B cell (primary cell): ENCODE data around the gene AK4.

Source experiments
- EZH2 ChIP-seq: IDR thresholded peaks from 2 replicates; pipeline ENCODE4 v1.6.1; 2012; ENCODE audit warnings: borderline replicate concordance, low read depth, mild to moderate bottlenecking, moderate library complexity, low read length; ENCODE audit not compliant: insufficient read depth, poor library complexity, severe bottlenecking
- TF ChIP-seq, protein P1 (sequence below): fragments of 200-600 bp; IDR thresholded peaks from one replicate; pipeline ENCODE4 v1.8.0; 2022; ENCODE audit warnings: antibody characterized with exemption, mild to moderate bottlenecking

DNA sequence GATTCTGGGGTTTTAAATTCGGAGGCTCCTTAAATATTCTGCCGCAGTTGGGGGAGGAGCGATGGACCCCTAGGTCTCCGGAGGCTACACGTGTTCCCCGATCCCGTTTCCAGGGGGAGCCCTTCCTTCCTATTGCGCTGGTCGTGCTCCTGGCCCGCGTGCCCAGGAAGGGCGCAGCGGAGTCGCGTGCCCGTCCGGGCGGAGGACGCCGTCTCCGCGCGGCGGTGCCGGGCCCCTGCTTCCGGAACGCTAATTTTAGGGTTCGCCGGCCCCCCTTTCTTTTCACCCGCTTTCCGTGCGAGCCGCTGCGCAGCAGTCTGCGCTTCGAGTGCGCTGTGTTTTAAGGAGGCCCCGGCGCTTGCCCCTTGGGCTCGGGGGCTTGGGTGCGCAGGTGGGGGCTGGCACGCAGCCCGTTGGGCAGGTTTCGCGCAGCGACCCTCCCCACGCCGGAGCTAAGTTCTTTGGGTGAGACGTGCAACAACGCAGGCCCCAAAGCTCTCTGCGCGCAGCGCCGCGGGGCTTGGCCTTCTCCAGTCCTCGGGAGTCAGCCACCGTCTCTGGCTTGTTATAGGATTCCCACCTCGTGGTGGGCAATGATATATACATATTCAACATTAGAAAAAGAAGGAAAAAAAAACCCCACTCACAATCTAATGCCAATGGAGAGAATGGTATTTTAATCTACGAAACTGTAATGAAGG lies 117.8 kb downstream of the AK4 start:
- no peak for TF ChIP-seq EZH2
- TF ChIP-seq, protein P1, sequence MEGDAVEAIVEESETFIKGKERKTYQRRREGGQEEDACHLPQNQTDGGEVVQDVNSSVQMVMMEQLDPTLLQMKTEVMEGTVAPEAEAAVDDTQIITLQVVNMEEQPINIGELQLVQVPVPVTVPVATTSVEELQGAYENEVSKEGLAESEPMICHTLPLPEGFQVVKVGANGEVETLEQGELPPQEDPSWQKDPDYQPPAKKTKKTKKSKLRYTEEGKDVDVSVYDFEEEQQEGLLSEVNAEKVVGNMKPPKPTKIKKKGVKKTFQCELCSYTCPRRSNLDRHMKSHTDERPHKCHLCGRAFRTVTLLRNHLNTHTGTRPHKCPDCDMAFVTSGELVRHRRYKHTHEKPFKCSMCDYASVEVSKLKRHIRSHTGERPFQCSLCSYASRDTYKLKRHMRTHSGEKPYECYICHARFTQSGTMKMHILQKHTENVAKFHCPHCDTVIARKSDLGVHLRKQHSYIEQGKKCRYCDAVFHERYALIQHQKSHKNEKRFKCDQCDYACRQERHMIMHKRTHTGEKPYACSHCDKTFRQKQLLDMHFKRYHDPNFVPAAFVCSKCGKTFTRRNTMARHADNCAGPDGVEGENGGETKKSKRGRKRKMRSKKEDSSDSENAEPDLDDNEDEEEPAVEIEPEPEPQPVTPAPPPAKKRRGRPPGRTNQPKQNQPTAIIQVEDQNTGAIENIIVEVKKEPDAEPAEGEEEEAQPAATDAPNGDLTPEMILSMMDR = no peak
